Measurements from ENCODE around the gene ATG16L1. TPM values are rescaled to one million over a fixed set of nuclear protein-coding genes. Genes with fewer than 3 reads are reported as not detected.

ATG16L1 gene
- total RNA-seq, 4 donors from 2014 or later = 20.8 to 36.1 (median 35.9) TPM

- Histone ChIP-seq H3K27me3 (no peaks in the 10 kb centered on the region), H3K9me3 (no peaks in the 10 kb centered on the region), H3K4me3 (no peak overlapping the region), H3K27ac (no peak overlapping the region), H3K36me3 (no peaks in the 10 kb centered on the region), H3K4me1 (no peaks in the 10 kb centered on the region)
- in situ Hi-C loops (cut with MboI; ENCODE audit: low sequenced_read_pairs in 4 of 4) (no loop called here), intact Hi-C loops (cut with DNase I; ENCODE audit: low total_unique reads) (no loop called here)
- TF ChIP-seq POLR2A (IDR thresholded peaks at IDR 0.05) = no peak
- TF ChIP-seq CTCF (IDR thresholded peaks at IDR 0.05 in 4 of 5, conservative IDR thresholded peaks at IDR 0.05 in 1 of 5) = no peak
- ATAC-seq (no peak), DNase-seq (no peak)
These were observed 89.8 kb downstream of the ATG16L1 start for GRCh38 chr2:233341296-233341695.

- Histone ChIP-seq H3K4me1 (no peaks in the 10 kb centered on the region), H3K27me3 (no peaks in the 10 kb centered on the region), H3K27ac (no peak overlapping the region), H3K36me3 (no peaks in the 10 kb centered on the region), H3K9me3 (no peaks in the 10 kb centered on the region), H3K4me3 (no peak overlapping the region)
- no peak for DNase-seq
- intact Hi-C loops (cut with DNase I; ENCODE audit: low total_unique reads) (no loop called here), in situ Hi-C loops (cut with MboI; ENCODE audit: low sequenced_read_pairs in 4 of 4) (no loop called here)
- TF ChIP-seq CTCF (IDR thresholded peaks at IDR 0.05 in 4 of 5, conservative IDR thresholded peaks at IDR 0.05 in 1 of 5) (no peak), POLR2A (IDR thresholded peaks at IDR 0.05) (no peak)
- ATAC-seq = no peak
These were observed 90.8 kb downstream of the ATG16L1 start for GRCh38 chr2:233342301-233342700.

- no peaks in the 10 kb centered on the region for H3K36me3 ChIP-seq
- intact Hi-C loops (cut with DNase I; ENCODE audit: low total_unique reads) (no loop called here), in situ Hi-C loops (cut with MboI; ENCODE audit: low sequenced_read_pairs in 4 of 4) (no loop called here)
- H3K9me3 ChIP-seq = no peaks in the 10 kb centered on the region
- no peak for ATAC-seq
- no peak overlapping the region for H3K27ac ChIP-seq
- no peak for DNase-seq
- no peak overlapping the region for H3K4me3 ChIP-seq
- no peaks in the 10 kb centered on the region for H3K27me3 ChIP-seq
- H3K4me1 ChIP-seq = no peaks in the 10 kb centered on the region
- TF ChIP-seq CTCF (IDR thresholded peaks at IDR 0.05 in 4 of 5, conservative IDR thresholded peaks at IDR 0.05 in 1 of 5) = no peak
- no peak for TF ChIP-seq POLR2A (IDR thresholded peaks at IDR 0.05)
These were observed 91.8 kb downstream of the ATG16L1 start for GRCh38 chr2:233343171-233343705.

Other genes starting within 250 kb of the ATG16L1 start
- 1 to 10 TPM in 1 of 4 donors, under 1 TPM in 2, not detected in 1; 0.66 to 1.5 (median 0.84) TPM for gene NGEF, start 238.4 kb upstream of the ATG16L1 start, total RNA-seq
- gene NEU2, start 219.0 kb upstream of the ATG16L1 start, total RNA-seq = not detected
- gene INPP5D, start 191.3 kb upstream of the ATG16L1 start, total RNA-seq = 10 to 100 TPM in 1 of 4 donors, 1 to 10 TPM in 3; 1.7 to 18.7 (median 4.9) TPM
- gene SAG, start 56.1 kb downstream of the ATG16L1 start, total RNA-seq = under 1 TPM in 1 of 4 donors, not detected in 3; 0.10 TPM
- 10 to 100 TPM; 26.3 to 41.3 (median 30.4) TPM for gene DGKD, start 102.8 kb downstream of the ATG16L1 start, total RNA-seq

Data from gastrocnemius medialis (tissue), 4 donors.